IPS-NIHi7 (cell line): ENCODE measurements around the gene WDR86.

Experiments used
- DNase-seq: peaks from one replicate; pipeline ENCODE4 v3.0.0; 2012; ENCODE audit warnings: mixed read lengths; ENCODE audit errors: extremely low spot score

The WDR86 gene

DNA sequence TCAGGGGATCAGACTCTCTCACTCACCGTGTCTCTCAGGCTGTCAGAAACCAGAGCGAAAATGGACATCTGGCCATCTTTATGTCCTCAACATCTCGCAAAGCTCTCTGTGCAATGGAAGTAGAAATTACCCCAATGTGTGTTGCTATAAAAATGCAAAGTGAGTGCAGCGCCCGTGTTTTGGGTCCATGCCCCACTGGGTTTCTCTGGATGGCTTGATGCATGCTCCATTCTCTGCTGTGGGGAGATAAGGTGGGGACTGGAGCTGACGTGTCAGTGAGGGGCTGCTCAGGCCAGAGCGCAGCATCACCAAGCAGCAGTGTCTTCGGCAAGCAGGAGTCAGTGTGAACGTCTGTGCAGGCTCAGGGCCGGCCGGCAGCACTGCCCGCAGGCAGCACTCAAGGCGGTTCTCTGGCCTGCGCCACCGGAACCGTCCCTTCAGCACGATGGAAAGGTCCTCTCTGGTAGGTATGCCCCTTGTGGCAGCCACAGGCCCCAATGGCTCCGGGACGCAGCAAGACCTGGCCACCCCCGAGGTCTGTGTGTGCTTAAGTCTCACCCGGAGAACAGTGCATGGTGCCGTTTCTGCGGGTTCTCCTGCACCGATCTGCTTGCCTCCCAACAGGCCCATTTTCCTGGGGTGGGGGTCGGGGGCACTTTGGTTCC lies 30.2 kb downstream of the WDR86 start:
- DNase-seq: peak; percentile 60

DNA sequence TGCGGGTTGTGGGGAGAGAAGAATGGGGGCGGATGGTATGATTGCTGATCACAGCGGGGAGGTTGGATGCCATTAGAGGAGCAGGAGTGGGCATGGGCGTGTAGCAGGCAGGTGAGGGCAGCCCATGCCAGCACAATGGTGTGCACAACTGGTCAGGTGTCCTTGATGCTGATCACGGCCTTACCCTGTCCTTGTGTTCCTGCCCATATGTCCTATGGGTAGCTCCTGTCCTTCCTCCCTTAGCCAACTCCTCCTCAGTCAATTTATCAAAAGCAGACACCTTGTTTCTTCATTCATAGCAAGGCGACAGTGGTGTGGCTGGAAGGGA lies 30.7 kb downstream of the WDR86 start:
- DNase-seq: no peak

DNA sequence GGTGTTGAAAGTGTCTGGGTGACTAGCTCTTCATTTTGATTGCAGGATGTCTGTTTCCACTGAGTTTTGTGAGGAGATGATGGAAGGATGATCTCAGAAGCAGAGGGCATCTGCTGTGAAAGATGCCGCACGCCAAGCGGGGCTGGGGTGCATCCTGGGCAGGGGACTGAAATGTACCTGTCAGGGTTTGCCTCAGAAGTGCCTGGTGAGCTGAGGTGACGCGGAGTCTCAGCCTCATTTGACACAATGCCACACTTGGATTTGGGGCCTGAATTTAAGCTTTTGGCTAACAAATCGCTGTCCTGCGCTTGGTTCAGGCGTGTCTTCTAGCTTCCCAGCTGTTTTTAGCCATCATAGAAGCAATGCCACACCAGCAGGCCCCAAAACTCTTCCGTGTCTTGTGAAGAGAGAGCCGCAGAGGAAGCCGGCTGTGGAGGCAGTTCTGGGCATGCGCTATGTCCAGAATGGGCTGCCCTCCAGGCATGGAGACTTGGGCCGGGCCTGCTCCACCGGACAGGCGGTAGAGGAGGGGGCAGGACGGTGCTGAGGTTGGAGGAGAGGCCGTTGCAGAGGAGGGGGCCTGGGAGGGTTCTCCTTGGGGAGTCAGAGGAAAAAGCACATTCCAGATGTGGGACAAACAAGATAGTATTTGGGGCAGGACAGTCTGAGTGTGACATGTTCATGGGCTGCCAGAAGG lies 31.2 kb downstream of the WDR86 start:
- DNase-seq: no peak

DNA sequence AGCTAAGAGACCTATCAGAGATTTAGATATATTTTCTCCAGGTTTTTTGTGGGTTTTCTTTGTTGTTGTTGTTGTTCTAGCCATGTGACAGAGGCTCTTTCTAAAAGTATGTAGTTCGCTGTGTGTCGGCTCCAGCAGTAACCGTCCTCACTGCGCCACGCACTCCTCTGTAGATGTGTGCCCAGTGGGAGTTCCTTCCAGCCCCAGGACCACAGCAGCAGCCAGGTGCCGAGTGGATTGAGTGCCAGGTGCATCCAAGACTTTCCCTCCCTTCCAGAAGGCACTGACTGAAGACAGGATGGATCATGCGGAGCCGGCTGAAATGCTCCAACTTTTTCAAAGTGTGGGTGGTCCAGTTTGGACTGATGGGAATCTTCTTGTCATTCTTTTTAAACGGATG lies 31.8 kb downstream of the WDR86 start:
- DNase-seq: no peak

DNA sequence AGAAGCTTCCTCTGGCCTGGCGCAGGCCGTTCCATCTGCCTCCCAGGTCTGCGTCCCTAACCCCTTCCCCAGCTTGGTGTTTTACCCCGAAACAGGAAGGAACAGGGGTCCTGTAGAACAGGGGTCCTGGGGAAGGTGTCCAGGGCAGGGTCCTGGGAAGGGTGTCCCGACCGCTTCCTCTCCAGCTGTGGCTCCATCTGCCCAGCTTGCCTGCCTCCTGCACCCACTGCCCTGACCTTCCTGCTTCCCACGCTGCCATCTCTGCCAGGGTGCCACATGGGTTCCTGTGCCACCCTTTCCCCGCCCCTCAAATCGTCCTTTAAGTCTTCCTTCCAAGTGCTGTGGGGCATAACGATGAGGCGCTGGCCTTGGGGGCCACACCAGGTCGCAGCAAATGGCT lies 32.4 kb downstream of the WDR86 start:
- no peak for DNase-seq

DNA sequence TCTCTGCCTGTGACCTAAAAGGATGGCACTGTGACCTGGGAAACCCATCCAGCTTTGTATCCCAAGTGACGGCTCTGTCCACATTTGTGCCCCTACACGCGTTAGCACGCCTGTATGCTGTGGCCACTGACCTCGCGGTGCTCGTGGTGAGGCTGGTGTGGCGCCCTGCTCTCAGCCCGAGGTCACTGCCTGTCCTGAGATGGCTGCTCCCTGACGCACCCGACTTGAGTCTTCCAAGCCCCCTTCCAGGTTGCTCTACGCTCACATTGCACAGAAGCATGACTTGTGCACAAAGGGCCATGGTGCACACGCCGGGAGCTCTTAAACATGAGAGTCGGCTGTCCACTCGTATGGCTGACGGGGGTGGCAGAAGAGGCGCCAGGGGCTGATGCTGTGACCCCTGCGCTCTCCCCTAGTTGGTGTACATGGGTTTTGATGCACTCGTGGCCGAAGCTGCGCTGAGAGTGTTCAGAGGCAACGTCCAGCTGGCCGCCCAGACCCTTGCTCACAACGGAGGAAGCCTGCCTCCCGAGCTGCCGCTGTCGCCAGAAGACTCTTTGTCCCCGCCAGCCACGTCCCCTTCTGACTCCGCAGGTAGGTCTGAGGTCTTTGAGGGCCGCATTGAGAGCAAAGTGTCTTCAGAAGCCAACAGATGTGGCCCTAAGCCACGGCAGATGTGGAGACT lies 33.5 kb downstream of the WDR86 start:
- no peak for DNase-seq

DNA sequence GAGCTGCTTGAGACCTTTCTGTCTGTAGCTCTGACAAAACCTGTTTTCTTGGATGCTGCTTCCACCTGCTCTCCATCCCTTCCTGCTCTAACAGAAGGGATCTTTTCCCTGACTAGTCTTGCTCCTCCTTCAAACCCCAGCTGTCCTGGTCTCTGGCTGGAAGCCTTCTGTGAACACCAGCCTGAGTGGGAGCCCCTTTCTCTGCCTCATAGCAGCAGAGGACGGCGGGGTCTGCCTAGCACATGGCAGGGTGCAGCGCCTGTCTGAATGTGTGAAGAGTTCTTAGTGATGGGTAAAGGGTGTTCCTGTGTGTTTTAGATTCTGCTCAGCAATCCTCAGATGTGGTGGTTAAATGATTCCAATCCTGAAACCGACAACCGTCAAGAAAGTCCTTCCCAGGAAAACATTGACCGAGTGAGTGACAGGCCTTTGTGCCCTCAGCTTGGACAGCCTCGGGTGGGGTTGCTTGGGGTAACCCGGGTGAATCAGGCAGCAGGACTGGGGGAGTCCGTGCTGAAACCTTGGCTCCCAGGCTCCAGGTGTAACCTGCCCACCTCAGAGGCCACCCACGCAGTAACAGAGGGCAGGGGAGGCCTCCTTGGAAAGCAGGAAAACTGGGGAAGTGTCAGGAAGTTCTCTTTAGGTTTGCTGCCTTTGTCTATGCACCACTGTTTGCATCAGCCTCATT lies 34.2 kb downstream of the WDR86 start:
- DNase-seq: no peak

DNA sequence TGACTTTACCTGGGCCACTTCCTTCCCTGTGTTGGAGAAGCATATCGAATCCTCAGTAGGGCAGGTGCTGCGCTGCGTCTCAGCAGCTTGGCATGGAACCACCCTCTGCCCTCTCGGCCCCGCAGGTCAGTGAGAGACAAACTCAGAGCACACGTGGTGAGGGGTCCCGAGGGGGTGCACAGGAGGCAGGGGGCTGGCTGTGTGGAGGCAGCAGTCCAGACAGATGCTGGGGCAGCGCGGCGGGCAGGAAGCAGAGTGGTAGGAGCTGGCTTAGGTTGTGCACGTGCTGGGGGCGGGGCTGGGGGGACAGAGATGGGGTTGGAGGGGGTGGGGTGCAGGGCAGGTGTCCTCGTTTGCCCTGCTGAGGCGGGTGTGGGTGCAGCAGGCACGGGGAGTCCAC lies 35.1 kb downstream of the WDR86 start:
- DNase-seq: no peak

DNA sequence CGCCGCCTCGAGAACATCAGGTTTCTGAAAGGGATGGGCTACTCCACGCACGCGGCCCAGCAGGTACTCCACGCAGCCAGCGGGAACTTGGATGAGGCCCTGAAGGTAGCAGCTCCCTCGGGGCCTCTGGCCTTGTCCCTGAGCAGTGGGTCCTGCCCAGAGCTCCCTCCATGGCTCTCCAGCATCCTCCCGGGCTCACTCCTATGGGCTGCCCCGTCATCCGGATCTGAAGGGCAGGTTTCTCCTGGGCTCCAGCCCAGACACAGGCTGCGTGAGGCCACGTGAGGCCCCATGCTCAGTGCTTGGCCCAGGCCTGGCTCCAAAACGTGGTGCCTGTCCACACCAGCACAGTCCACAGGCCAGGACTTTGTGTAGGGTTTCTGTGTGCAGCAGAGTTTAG lies 35.7 kb downstream of the WDR86 start:
- DNase-seq: no peak

DNA sequence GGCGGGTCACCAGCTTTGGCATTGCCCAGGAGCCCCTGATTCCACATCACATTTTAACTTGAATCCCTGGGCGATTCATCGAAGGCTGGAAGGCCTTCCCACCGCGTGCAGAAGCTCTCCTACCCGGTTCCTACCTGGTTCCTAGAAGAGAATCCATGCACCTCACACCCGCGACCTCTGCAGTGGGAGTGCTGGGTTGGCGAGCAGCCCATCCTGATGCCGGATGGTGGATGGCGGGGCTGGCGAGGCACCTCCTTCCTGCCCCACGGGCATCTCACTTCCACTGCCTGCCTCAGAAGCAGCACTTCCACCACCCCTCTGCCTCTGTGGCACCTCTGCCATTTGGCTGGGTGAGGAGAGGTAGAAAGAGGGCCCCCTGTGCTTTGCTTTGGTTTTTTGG lies 36.2 kb downstream of the WDR86 start:
- no peak for DNase-seq

DNA sequence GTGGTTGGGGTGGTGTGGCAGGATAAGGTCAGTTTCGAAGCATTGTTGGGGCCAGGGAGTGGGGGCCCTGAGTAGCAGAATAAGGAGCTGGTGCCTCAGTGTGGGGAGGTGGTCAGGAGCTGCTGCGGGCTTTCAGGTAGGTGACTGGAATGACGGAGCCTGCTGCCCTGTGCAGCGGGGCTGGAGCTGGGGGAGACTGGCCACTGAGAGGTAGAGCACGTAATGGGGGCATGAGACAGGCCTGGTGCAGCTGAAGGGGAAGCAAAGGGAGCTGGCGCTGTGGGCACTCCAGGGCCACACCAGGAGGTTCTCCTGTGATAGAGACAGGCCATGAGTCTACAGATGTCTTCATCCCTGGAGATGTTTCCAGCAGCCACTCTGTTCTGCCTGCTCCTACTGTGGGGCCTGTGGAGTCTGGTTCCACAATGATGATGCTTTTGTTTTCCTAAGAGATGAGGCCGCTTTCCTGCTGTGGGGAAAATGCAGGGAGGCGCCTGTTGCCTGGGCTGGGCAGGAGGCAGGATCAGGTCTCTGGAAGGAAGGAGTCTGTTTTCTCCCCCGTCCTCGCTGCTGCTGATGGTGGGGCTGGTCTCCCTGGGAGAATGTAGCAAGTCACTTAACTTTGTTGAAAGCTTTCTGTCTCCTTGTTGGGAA lies 37.1 kb downstream of the WDR86 start:
- peak; percentile 53 for DNase-seq

DNA sequence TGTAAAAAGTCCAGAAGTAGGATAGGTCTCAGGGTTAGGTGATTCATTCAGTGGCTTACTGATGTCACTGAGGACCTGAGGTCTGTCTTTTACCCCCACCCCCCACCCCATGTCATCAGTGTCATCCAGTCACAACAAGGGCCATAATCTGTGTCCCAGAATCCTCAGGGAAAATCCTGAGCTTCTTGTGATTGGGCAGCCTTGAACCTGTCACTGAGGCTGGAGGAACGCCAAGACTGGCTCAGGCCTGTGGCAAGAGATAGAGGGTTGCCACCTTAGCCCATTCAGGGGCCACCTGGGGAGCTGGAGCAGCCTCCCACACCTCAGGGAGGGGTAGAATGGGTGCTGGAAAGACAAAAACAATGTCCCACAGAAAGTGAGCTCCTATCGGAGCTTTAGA lies 38.6 kb downstream of the WDR86 start:
- no peak for DNase-seq

DNA sequence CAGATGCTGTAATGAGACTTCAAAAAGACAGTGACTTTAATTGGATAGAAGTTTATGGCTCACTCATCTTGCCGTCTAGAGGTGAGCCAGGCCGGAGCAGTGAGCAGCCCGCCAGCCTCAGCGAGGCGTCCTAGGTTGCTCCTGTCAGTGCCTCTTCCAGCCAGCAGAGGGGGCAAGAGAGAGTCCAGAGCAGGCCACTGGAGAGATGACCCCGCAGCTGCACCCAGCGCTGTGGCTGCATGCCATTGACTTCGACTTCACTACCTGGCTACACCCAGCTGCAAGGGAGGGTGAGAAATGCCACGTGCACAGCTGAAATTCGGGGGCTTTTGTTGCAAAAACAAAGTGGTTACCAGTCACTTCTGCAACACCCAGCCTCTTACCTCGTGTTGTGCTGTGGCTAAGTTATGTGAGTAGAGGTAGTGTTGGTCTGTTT lies 41.7 kb downstream of the WDR86 start:
- DNase-seq: peak; percentile 93

DNA sequence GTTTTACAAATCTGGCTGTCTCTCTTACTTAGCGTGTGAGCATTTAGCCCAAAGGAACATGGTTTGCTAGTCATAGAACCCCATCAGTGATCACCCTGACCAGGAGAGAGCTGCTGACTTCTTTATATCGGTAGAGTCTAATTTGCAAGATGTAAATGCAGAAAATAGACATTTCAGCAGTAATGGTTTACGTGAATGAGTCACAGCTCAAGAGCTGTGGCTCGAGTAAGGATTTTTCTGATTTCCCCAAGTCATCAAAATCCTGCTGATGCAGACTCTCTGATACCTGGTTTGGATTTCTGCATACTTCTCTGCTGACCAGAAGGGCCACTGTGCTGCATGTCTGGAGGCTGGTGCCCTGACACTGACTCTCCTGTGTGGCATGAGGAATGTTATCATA lies 42.6 kb downstream of the WDR86 start:
- no peak for DNase-seq

DNA sequence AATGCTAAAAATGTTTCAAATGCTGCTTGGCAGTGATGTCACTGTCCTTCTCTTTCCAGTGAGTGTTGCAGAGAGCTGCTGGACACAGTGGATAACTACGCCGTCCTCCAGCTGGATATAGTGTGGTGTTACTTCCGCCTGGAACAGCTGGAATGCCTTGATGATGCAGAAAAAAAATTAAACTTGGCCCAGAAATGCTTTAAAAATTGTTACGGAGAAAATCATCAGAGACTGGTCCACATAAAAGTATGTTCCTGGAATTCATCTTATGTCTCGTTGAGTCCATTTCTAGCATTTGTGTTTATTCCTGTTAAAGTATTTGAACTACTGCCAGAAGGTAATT lies 43.0 kb downstream of the WDR86 start:
- no peak for DNase-seq

DNA sequence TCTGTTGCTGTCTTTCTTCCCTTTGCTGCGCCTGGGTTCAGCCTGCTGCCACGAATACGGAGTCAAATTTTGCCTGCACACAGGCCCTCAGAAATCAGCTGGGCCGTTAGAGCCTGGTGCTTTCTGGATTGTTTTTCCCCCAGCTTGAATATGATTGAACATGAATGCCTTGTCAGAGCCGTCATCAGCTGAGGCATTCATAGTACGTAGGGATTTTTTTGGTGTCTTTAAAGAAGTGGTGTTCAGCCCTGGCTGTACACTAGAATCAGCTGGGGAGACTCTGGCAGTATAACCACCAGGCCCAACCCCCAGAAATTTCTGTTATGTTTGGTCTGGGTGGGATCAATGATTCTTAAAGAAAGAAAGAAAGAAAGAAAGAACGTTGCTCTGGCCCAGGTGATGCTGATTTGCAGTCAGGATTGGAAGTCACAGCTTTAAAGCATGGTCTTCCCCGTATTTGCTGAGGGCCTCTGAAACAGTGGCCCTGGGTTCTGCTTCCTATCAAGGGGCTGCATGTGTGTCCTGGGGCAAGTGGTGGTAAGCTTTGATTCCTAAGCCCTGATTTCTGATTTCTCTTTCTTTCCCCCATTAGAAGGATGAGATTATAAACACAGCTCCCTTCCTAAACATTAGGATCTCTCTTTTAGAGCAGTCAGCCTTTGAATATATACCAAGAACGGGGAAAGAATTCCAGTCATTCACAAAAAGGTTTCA lies 43.5 kb downstream of the WDR86 start:
- DNase-seq: no peak

DNA sequence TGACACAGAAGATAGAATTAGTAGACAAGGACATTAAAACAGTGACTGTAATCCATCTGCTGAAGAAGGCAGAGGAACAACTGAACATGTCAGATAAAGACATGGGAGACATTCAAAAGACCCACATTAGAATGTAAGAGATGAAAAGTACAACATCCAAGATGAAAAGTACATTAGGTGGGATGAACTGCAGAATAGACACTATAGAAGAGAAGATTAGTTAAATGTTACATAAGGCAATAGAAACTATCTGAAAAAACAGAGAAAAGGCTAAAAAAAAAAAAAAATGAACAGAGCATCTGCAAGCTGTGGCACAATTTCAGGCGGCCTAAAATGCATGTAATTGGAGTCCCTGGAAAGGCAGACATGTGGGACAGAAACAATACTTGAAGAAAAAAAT lies 46.7 kb downstream of the WDR86 start:
- DNase-seq: no peak

DNA sequence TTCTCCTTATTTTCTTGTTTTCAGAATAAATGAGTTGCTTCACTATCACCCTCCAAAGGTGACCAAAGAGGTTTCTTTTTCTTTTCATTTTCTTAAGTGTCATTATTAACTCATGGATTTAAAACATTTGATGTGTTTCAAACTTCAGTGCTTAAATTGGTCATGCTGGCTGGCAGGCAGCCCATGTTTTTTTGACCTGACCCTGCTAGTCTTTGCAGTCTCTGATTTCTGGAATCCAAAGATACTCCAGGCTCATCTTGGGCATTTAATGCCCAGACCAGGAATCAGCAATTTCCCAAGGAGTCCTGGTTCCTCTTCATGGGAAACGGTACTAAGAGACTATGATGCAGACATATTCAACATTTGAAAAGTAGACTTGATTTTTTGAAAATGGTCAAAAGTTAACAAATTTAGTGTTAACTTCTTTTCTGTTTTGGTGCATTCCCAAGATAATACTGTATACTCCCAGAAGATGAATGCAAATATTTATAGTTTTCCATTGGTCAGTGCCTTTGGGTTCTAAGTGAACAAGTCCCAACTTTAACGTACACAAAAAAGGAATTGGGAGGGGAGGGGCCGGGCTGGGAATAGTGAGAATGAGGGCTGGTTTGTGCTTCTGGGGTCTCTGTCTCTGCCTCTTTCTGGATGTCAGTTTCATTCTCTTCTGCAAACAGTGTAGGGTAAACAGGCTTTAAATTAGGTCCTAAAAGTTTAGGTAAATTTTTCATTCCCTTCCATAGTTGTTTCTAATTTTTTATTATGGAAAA lies 48.5 kb downstream of the WDR86 start:
- DNase-seq: no peak

DNA sequence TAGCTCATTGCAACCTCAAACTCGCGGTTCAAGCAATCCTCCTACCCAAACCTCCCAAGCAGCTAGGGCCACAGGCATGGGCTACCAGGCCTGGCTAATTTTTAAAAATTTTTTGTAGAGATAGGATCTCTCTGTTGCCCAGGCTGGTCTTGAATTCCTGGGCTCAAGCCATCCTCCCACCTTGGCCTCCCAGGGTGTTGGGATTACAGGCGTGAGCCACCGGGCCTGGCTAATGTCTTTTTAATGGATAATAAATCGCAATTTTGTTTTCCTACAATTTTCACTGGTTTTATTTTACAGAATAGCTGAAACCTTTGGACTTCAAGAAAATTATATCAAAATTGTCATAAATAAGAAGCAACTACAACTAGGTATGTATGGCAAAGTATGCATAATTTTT lies 57.3 kb downstream of the WDR86 start:
- DNase-seq: no peak

DNA sequence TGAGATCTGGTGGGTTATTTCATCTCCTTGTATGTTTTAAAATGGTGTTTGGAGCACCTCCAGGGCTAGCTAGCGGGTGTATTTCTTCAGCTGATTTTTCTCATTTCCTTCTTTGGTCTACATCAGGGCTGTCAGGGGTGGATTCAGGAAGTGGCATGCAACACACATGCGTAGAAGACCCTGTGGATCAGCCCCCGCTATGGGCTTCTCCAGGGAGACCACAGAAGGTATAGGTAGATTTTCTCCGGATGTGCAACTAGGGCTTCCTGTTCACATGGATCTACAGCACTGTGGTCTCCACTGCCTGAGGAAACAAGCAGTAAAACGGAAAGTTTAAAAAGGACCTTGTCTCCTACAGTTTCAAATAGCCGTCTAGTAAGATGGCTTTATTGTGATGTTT lies 57.9 kb downstream of the WDR86 start:
- no peak for DNase-seq

DNA sequence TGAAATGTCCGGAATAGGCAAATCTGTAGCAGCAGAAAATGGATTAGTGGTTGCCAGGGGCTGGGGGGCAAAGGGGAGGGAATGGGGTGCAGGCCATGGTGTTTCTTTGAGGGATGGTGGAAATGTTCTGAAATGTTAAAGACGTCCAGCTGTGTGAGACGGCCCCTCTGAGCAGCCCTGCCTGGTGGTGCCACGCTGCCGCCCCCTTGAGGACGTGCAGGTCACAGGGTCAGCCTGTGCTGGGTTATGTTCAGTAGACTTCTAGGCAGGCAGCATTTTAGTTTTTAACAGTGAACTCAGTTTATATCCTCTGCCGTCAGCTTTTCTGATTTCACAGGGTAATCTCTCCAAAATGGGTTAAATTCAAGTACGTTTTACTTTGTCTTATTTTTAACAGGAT lies 58.8 kb downstream of the WDR86 start:
- peak; percentile 66 for DNase-seq
